Erythroblast (primary cell): ENCODE data around the gene LIN37.

ENCODE experiments used
- DNase-seq, 2 experiments: peaks; one replicate each; lab custom pipeline; 2025; lab: John Stamatoyannopoulos, UW
- GATA1 ChIP-seq: IDR thresholded peaks from 2 replicates; pipeline ENCODE4 v1.6.1; 2011; ENCODE audit warnings: low read depth, mild to moderate bottlenecking, control low read depth, low read length, moderate library complexity
- POLR2A ChIP-seq: IDR thresholded peaks from 2 replicates; pipeline ENCODE4 v1.6.1; 2011; ENCODE audit warnings: mild to moderate bottlenecking, low read length

Gene LIN37

DNA sequence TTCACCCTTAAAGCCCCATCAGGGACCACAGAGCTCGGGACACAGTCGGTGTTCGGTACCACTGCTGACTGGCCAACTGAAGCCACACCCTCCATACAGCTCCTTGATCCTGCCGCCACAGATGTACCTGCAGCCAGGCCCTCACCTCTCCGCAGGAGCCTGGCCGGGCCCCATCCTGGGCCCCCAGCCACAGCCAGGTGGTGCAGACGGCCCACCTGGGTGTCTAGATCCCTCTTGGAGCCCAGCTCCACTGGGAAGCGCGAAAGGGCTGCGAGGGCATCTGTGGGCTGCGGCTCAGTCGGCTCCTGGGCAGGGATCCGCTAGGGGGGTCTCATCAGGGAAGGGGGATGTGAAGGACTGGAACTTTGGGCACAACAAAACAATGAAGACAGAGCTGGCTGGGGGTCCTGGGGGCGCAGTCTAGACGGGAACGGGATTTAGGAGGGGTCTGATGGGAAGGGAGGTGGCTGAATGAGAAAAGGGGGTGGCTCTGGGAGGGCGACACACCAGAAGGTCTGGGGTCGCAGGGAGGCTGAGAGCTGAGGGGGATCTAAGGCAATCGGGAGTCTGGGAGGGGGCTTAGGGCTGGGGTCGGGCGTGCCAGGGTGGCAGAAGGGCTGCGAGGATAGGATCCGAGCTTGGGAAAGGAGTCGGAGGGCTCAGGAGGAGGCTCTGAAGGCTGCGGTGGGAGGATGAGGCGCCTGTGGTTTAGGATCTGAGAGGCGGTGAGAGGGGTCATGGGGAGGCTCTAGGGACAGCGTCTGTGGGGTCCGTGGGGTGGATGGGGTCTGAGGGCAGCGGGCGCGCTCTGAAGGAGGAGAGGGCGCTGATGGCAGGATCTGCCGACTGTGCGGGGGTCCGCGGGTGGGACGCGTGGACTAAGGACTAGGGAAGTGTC, 48.5 kb downstream of the LIN37 start:
- DNase-seq: no peak
- TF ChIP-seq GATA1 (no peak), POLR2A (no peak)

DNA sequence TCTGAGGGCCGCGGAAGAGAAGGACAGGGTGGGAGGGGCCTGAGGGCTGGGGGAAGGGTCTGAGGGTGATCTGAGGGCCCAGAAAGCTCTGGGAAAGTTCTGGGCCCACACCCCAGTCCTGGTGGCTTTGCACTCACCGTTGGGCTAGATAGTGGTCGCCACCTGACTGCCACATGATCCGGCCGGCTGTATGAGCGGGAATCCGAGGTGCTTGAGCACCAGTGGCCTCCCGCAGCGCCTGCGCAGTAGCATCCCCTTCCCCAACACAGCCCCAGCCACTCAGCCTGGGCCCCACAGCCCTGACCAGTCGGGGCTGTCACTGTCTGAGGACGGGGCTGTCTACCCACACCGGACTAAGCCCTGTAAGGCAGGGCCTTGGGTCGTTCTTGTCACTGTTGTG, 49.3 kb downstream of the LIN37 start:
- DNase-seq: peak in 1 of 2 experiments; percentile 47
- no peak for TF ChIP-seq POLR2A
- TF ChIP-seq GATA1: no peak

DNA sequence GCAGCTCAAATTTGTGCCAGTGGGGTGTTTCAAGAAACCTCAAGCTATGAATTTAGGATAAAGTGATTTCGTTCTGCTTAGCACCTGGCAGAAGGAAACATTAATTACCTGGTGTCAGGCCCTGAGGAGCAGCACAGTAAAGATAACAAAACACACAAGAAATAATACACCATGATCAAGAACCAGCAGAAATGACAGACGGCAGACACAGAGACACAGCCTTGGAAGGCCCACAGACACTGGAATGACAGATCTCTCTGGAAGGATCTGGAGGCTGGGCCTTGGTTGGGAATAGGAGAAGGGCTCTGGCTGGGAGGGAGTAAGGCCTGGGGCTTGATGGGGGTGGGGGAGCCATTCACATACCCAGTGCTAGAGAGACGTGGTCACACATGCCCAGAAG, 53.5 kb downstream of the LIN37 start:
- TF ChIP-seq GATA1 (no peak), POLR2A (no peak)
- no peak for DNase-seq
